Astrocyte of the hippocampus (primary cell): ENCODE measurements around the gene BPIFB3.

ENCODE experiments used
- DNase-seq: peaks from one replicate; pipeline ENCODE4 v3.0.0; 2011; ENCODE audit warnings: low read depth, low spot score

The BPIFB3 gene

GRCh38 chr20:33015700-33016580 is 37.8 kb upstream of the BPIFB3 start:
- no peak for DNase-seq

DNA sequence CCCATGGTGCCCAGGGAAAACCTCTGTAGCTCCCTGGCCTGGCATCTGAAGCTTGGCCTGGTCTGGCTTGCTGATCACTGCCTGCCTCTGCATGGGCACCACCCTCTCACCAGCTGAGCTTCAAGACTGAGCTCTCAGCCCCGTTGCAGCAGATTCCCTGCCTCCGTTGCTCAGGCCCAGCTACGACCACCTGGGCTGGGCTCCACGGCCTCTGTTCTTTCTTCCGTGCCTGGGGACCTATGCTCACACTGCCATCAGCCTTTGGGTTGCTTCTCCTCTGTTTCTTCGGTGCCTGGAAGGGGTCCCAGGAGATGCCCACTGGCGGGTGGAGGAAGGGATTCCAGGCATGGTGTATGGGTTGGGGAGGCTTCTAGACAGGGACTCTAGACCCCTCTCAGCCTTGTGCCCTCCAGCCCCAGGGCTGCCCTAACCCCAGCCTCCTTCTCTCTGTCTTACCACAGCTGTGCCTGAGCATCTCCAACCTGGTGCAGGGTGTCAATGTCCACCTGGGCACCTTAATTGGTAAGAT is 37.1 kb upstream of the BPIFB3 start:
- DNase-seq: no peak

DNA sequence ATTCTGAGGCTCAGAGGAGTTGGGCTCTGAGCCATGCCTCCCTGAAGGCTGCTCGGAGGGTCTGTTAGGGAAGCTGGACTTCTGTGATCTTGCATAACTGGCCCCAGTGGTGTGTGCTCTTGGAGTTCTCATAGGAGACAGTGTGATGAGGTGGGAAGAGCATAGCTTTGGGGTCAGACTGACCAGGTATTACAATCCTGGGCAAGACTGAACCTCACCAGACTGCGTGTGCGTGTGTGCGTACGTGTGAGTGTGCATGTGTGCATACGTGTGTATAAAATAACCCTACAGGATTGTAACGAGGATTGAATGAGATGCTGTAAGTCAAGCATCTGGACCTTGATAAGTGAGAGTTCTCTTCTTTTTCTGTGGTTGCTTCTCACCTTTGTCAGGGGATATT is 36.2 kb upstream of the BPIFB3 start:
- no peak for DNase-seq

- DNase-seq: no peak
Measured at GRCh38 chr20:33018169-33018931, 35.4 kb upstream of the BPIFB3 start.

DNA sequence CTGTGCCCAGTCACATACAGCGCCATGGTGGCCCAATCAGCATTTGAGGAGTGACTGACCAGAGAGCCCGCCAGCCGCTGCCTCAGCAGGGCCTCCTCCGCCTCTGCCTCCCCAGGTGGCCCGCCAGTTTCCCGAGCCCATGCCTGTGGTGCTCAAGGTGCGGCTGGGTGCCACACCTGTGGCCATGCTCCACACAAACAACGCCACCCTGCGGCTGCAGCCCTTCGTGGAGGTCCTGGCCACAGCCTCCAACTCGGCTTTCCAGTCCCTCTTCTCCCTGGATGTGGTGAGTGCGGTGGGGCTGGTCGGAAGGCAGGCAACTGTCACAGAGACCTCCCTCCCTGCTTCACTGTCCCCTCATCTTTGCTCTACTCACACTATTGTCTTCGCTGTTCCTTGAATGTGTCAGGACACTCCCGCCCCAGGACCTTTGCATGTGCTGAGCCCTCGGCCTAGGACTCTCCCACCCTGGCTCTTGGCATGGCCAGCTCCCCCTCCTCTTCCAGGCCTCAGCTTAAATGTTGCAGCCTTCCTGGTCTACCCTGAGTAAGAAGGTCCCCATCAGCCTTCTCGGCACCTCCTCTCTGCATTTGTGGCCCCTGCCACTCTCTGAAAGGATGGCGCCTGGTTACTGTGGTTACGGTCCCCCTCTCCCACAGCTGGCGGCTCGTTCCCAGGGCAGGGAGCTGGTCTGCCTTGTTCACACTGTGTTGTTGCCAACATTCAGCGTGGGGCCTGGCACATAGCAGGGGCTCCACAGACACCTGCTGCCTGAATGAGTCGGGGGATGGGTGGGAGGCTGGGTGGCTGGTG is 34.0 kb upstream of the BPIFB3 start:
- DNase-seq: no peak

DNA sequence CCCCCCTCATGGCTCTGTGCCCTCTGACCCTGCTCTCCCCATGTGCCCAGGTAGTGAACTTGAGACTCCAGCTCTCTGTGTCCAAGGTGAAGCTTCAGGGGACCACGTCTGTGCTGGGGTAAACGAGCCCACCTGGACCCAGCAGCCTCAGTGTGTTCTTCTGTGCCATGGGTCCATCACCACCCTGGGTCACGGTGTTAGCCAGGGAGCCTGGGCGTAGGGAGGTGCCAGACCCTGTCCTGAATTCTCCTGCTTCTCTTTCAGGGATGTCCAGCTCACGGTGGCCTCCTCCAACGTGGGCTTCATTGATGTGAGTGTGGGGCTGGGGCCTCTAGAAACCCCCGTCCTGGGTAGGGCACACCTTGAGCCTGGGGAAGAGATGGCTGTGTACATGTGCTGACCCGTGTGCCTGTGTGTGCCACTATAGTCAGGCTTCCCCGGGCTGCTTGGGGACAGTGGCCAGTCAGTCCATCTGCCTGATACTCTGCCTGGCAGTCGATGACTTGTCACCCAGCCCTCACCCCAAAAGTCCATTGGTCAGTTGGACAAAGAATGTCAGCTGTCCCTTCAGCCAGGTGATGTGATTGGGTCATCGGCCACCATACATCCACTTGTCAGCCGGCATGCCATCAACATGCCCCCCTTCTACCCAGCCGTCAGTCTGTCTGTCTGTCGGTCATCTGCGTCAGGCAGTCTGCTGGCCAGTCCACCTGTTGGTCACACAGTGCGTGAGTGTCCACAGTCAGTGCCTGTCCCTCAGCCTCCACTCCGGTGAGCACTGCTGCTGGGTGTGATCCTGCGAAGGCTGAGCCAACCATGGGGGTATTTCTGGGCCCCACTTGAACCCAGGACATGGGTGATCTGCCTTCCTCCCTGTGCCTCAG is 33.2 kb upstream of the BPIFB3 start:
- DNase-seq: no peak

- DNase-seq: no peak
Measured at GRCh38 chr20:33021879-33022278, 31.8 kb upstream of the BPIFB3 start.

- no peak for DNase-seq
Measured at GRCh38 chr20:33022289-33022688, 31.4 kb upstream of the BPIFB3 start.

DNA sequence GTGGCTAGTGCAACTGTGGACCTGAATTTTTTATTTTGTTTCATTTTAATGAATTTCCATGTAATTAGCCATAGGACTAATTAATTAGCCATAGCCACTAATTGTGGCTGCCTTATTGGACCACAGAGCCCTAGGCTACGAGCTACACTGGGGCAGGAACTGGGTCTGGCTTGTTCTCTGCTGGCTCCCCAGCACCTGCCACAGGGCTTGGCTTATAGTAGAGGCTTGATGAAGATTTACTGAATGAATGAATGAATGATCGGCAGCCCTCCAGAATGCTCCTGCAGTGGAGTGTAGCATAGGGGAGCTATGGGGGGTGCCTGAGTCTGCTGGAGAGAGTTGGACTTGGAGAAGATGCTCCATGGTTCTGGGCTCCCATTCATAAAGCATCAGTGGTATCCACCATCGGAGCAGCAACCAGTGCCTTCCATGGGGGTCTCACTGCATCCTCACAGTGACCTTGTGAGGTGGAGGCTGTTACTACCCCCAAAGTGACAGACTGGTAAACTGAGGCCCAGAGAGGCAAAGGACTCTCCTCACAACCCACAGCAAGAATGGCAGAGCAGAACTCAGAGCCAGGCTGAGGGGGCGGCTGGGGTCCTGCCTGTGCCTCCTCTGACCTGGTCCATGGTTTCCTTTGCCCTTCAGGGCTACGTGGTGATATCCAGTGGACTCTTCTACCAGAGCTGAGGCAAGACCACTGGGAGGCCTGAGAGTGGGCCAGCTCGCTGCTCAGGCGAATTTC is 30.8 kb upstream of the BPIFB3 start:
- DNase-seq: no peak

DNA sequence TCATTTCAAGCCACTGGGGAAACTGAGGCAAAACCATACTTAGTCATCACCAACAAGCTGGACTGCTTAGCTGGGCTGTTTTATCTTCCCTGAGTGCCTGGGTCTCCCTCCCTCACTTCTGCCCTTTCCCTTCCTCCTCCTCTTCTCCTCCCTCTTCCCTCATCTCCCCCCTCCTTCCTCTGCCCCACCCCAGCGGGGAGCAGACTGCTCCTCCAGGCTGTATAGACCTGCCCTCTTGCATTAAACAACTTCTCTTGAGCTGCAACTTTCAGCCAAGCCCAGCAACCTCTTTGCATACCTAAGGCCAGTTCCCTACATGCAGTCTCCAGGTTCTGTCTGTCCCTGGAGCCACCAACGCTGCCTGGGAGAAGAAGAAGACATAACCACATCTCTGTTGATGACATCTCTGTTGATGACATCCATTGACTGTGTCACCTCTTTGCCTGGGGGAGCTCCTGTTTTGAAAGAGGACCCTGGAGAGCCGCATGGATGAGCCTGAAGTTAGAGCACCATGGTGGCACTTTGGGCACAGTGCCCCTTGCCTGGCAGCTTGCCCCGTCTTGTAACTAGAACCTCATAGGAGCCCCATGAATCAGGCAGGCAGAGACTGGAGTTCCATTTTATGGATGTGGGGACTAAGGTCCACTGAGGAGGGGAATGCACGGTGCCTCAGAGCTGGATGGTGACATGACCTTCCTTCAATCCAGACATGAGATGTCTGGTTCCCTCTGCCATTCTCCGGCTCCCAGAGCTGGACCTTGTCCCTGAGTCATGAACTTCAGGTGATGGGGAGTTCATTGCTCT is 30.1 kb upstream of the BPIFB3 start:
- DNase-seq: no peak

- no peak for DNase-seq
Measured at GRCh38 chr20:33024243-33024560, 29.5 kb upstream of the BPIFB3 start.

- DNase-seq: no peak
Measured at GRCh38 chr20:33024609-33025317, 28.9 kb upstream of the BPIFB3 start.

- no peak for DNase-seq
Measured at GRCh38 chr20:33025318-33025876, 28.3 kb upstream of the BPIFB3 start.

- DNase-seq: no peak
Measured at GRCh38 chr20:33026072-33026778, 27.5 kb upstream of the BPIFB3 start.

- DNase-seq: no peak
Measured at GRCh38 chr20:33026779-33027759, 26.6 kb upstream of the BPIFB3 start.
